Erythroblast (primary cell): Measurements from ENCODE around the gene AZGP1.

Source experiments
- GATA1 ChIP-seq: IDR thresholded peaks from 2 replicates; pipeline ENCODE4 v1.6.1; 2011; ENCODE audit warnings: low read depth, mild to moderate bottlenecking, control low read depth, low read length, moderate library complexity
- POLR2A ChIP-seq: IDR thresholded peaks from 2 replicates; pipeline ENCODE4 v1.6.1; 2011; ENCODE audit warnings: mild to moderate bottlenecking, low read length

- TF ChIP-seq POLR2A (no peak), GATA1 (no peak)
Measured at GRCh38 chr7:99953649-99954048, 22.2 kb downstream of the AZGP1 start.
